HCT116 (cell line): Measurements from ENCODE around the gene CAPN5. TPM values are rescaled to one million over a fixed set of nuclear protein-coding genes. Genes with fewer than 3 reads are reported as not detected.

Experiments
- ATAC-seq: fragments of 200-7000 bp; cut with Tn5 transposase; 2 replicates; pipeline ENCODE4 v1.9.1; 2020; ENCODE audit warnings: mild to moderate bottlenecking, moderate library complexity
- BruUV-seq: library from RNA; stranded (reverse); fragments of 400-500 nt; replicated peaks from 2 replicates; lab custom pipeline; 2021; lab: Mats Ljungman, UMichigan
- CTCF ChIA-PET: fragments of 300-600 bp; sonication (Branson Sonifier 250); formaldehyde crosslinking; loops from one replicate; lab custom pipeline; 2021; ENCODE audit warnings: antibody characterized with exemption; lab: Charles Lee
- POLR2A ChIA-PET: fragments of 300-600, 350-600 bp; sonication (Branson Sonifier 250); formaldehyde crosslinking; loops from one replicate; lab custom pipeline; 2021; ENCODE audit warnings: antibody characterized with exemption; lab: Charles Lee
- RAD21 ChIA-PET, 2 experiments: fragments of 300-600 bp; sonication (Branson Sonifier 250); formaldehyde crosslinking; loops; one replicate each; lab custom pipeline; 2023; ENCODE audit warnings: low total read pairs in 2 of 2; ENCODE audit not compliant: uncharacterized antibody in 2 of 2, unreplicated experiment in 2 of 2, low non-redundant PET in 1 of 2; lab: Charles Lee
- DNase-seq: peaks from one replicate; pipeline ENCODE4 v3.0.0-alpha.2; 2010; ENCODE audit warnings: low read depth, low spot score
- H2AFZ ChIP-seq: fragments of 200-600 bp; shearing (Covaris generic), sonication (generic); 2 replicates; pipeline ENCODE4 v1.6.1; 2017; ENCODE audit warnings: low read depth, mixed run types, mixed read lengths, antibody characterized with exemption, low read length; ENCODE audit not compliant: poor library complexity, severe bottlenecking
- H3K27ac ChIP-seq: 2 replicates; pipeline ENCODE4 v1.5.1; 2012; ENCODE audit warnings: low read depth, low read length
- H3K27me3 ChIP-seq: fragments of 200-600 bp; sonication (generic); 2 replicates; pipeline ENCODE4 v1.6.1; 2016; ENCODE audit warnings: mixed run types, low read length, mixed read lengths; ENCODE audit not compliant: insufficient read depth
- H3K36me3 ChIP-seq, 2 experiments: fragments of 200-500 bp in 1 of 2; fragments of 200-600 bp in 1 of 2; sonication (Bioruptor generic) in 1 of 2; sonication (generic) in 1 of 2; 2 replicates each; pipeline versions ENCODE4 v1.5.1 to v1.6.1; 2014 to 2016; ENCODE audit warnings: low read length in 2 of 2, inconsistent platforms in 1 of 2, mixed read lengths in 1 of 2, mixed run types in 1 of 2; ENCODE audit not compliant: insufficient read depth in 2 of 2, control insufficient read depth in 1 of 2
- H3K4me1 ChIP-seq, 2 experiments: fragments of 200-600 bp in 1 of 2; sonication (generic) in 1 of 2; 2 replicates each; pipeline versions ENCODE4 v1.5.1 to v1.6.1; 2012 to 2017; ENCODE audit warnings: low read length in 2 of 2, inconsistent platforms in 1 of 2, mild to moderate bottlenecking in 1 of 2, mixed read lengths in 1 of 2, mixed run types in 1 of 2, moderate library complexity in 1 of 2; ENCODE audit not compliant: insufficient read depth in 2 of 2, control insufficient read depth in 1 of 2
- H3K4me2 ChIP-seq: fragments of 200-600 bp; sonication (generic); 2 replicates; pipeline ENCODE4 v1.6.1; 2017; ENCODE audit warnings: mixed run types, low read length, mixed read lengths
- H3K4me3 ChIP-seq, 2 experiments: fragments of 200-600 bp in 1 of 2; sonication (generic) in 1 of 2; replicated peaks in 1 of 2; 2 replicates each; pipeline ENCODE4 v1.5.1; 2011 to 2016; ENCODE audit warnings: low read length in 2 of 2, control low read depth in 1 of 2, low read depth in 1 of 2, mild to moderate bottlenecking in 1 of 2, mixed read lengths in 1 of 2, mixed run types in 1 of 2
- H3K79me2 ChIP-seq: fragments of 200-600 bp; sonication (generic); 2 replicates; pipeline ENCODE4 v1.6.1; 2017; ENCODE audit warnings: mild to moderate bottlenecking, mixed run types, low read length, moderate library complexity, mixed read lengths; ENCODE audit not compliant: insufficient read depth
- H3K9ac ChIP-seq: fragments of 200-600 bp; sonication (generic); 2 replicates; pipeline ENCODE4 v1.6.1; 2016; ENCODE audit warnings: low read length, mixed read lengths
- H3K9me2 ChIP-seq: fragments of 200-600 bp; sonication (generic), shearing (Covaris generic); 2 replicates; pipeline ENCODE4 v1.6.1; 2017; ENCODE audit warnings: mixed run types, mild to moderate bottlenecking, moderate library complexity; ENCODE audit not compliant: insufficient read depth
- H3K9me3 ChIP-seq, 2 experiments: fragments of 200-500 bp in 1 of 2; fragments of 200-600 bp in 1 of 2; sonication (Bioruptor generic) in 1 of 2; sonication (generic) in 1 of 2; 2 replicates each; pipeline ENCODE4 v1.6.1; 2014 to 2017; ENCODE audit warnings: low read length in 2 of 2, mixed read lengths in 2 of 2, inconsistent platforms in 1 of 2, low read depth in 1 of 2, mild to moderate bottlenecking in 1 of 2, mixed run types in 1 of 2, moderate library complexity in 1 of 2; ENCODE audit not compliant: control insufficient read depth in 1 of 2, insufficient read depth in 1 of 2
- H4K20me1 ChIP-seq: fragments of 200-600 bp; sonication (generic), shearing (Covaris generic); 2 replicates; pipeline ENCODE4 v1.6.1; 2017; ENCODE audit warnings: mixed run types, mild to moderate bottlenecking, moderate library complexity; ENCODE audit not compliant: insufficient read depth
- CBX3 ChIP-seq: IDR thresholded peaks from 2 replicates; pipeline ENCODE4 v1.6.1; 2012; ENCODE audit warnings: low read depth
- CEBPB ChIP-seq: IDR thresholded peaks from 2 replicates; pipeline ENCODE4 v1.6.1; 2012; ENCODE audit warnings: low read depth
- CTCF ChIP-seq, 3 experiments: fragments of 200-600 bp in 1 of 3; sonication (generic) in 1 of 3; IDR thresholded peaks in 2 of 3; conservative IDR thresholded peaks in 1 of 3; 2 replicates each; pipeline ENCODE4 v1.5.1; 2012 to 2017; ENCODE audit warnings: low read depth in 2 of 3, low read length in 2 of 3, antibody characterized with exemption in 1 of 3, borderline replicate concordance in 1 of 3, control low read depth in 1 of 3, mild to moderate bottlenecking in 1 of 3, mixed read lengths in 1 of 3, mixed run types in 1 of 3, moderate library complexity in 1 of 3; ENCODE audit not compliant: insufficient read depth in 1 of 3
- EZH2 ChIP-seq: fragments of 200-600 bp; sonication (generic); IDR thresholded peaks from 2 replicates; pipeline ENCODE4 v1.6.1; 2017; ENCODE audit warnings: antibody characterized with exemption, mixed run types
- EZH2phosphoT487 ChIP-seq: fragments of 200-600 bp; IDR thresholded peaks from 2 replicates; pipeline ENCODE4 v1.6.1; 2018; ENCODE audit warnings: antibody characterized with exemption, borderline replicate concordance
- MAX ChIP-seq: IDR thresholded peaks from 2 replicates; pipeline ENCODE4 v1.6.1; 2012
- POLR2AphosphoS5 ChIP-seq: IDR thresholded peaks from 2 replicates; pipeline ENCODE4 v1.6.1; 2011; ENCODE audit warnings: mild to moderate bottlenecking, low read depth, low read length, moderate library complexity
- RAD21 ChIP-seq: IDR thresholded peaks from 2 replicates; pipeline ENCODE4 v1.6.1; 2012; ENCODE audit warnings: low read depth, mild to moderate bottlenecking
- SIN3A ChIP-seq: IDR thresholded peaks from 2 replicates; pipeline ENCODE4 v1.6.1; 2012; ENCODE audit warnings: low read depth
- SP1 ChIP-seq: IDR thresholded peaks from 2 replicates; pipeline ENCODE4 v1.6.1; 2012; ENCODE audit warnings: low read depth
- SRF ChIP-seq: IDR thresholded peaks from 2 replicates; pipeline ENCODE4 v1.6.1; 2012; ENCODE audit warnings: low read depth
- TCF7L2 ChIP-seq: IDR thresholded peaks from 2 replicates; pipeline ENCODE4 v1.7.0; 2011; ENCODE audit warnings: borderline replicate concordance, inconsistent platforms; ENCODE audit not compliant: insufficient read depth, insufficient read length; ENCODE audit errors: extremely low read depth
- YY1 ChIP-seq: IDR thresholded peaks from 2 replicates; pipeline ENCODE4 v1.6.1; 2011; ENCODE audit warnings: low read length, low read depth, moderate library complexity, mild to moderate bottlenecking; ENCODE audit not compliant: insufficient replicate concordance; ENCODE audit errors: extremely low read depth
- ZFX ChIP-seq: fragments of 450-650 bp; IDR thresholded peaks from 2 replicates; pipeline ENCODE4 v1.6.1; 2017
- ZNF274 ChIP-seq: fragments of 200-500 bp; sonication (Bioruptor generic); IDR thresholded peaks from 2 replicates; pipeline ENCODE4 v1.6.1; 2014; ENCODE audit warnings: mild to moderate bottlenecking, low read depth, low read length, inconsistent platforms
- intact Hi-C: fragments of 100-400 bp; cut with micrococcal nuclease; formaldehyde crosslinking; loops from 2 replicates; pipeline ENCODE4 v1.10.0; 2022
- total RNA-seq: library from RNA; stranded (reverse); gene quantifications from one replicate; pipeline ENCODE4 v1.2.1, GENCODE V29; 2021; ENCODE audit not compliant: unreplicated experiment

Gene CAPN5
- total RNA-seq, 1 experiment from 2014 or later, result 8.6 TPM

GRCh38 chr11:77064648-77065217, 2.0 kb upstream of the CAPN5 start:
- Histone ChIP-seq H3K27me3 (no peaks in the 10 kb centered on the region), H4K20me1 (no peaks in the 10 kb centered on the region), H2AFZ (no peak overlapping the region), H3K4me3 (no peak overlapping the region), H3K4me2 (no peak overlapping the region), H3K9me3 (peaks cover 0 to 4% of the 10 kb centered on the region in 2 experiments; a peak in 1 of 4 replicates), H3K9me2 (no peaks in the 10 kb centered on the region), H3K4me1 (peaks cover 7 to 16% of the 10 kb centered on the region in 2 experiments; a peak in 2 of 4 replicates), H3K36me3 (no peaks in the 10 kb centered on the region), H3K27ac (no peak overlapping the region), H3K9ac (no peak overlapping the region), H3K79me2 (no peaks in the 10 kb centered on the region)
- no TSS peak for BruUV-seq
- ATAC-seq, result no peak
- ChIA-PET CTCF (interaction anchor here (1.6 kb wide), 2 partner anchors 8 to 26 kb away, joined by 4 to 5 read pairs; no protein-coding TSS in a partner anchor), RAD21 (no interaction called here), POLR2A (no interaction called here)
- intact Hi-C loops, result no loop called here
- DNase-seq, result no peak
- TF ChIP-seq CTCF (IDR thresholded peaks at IDR 0.05 in 2 of 3, conservative IDR thresholded peaks at IDR 0.05 in 1 of 3; ENCODE audit: borderline replicate concordance in 1 of 3, insufficient read depth in 1 of 3, low read depth in 2 of 3, low read length in 2 of 3) (no peak), POLR2AphosphoS5 (no peak), CEBPB (no peak), MAX (no peak), CBX3 (no peak), SRF (no peak), EZH2phosphoT487 (no peak), ZNF274 (no peak), SIN3A (no peak), SP1 (no peak), YY1 (no peak), EZH2 (no peak), ZFX (no peak), TCF7L2 (no peak), RAD21 (no peak)
